ENCODE results near the gene GTPBP6. TPM values are rescaled to one million over a fixed set of nuclear protein-coding genes. Genes with fewer than 3 reads are reported as not detected.
A peak's percentile ranks its signal among the peaks of the same experiment; 100 is the strongest.
"Not testable (repeated sequence)": the region's sequence is repeated elsewhere in the genome, so short reads cannot be mapped to it uniquely, and the experiment has no call there.

Gene GTPBP6
- total RNA-seq, 1 experiment from 2014 or later: 72.4 TPM

DNA sequence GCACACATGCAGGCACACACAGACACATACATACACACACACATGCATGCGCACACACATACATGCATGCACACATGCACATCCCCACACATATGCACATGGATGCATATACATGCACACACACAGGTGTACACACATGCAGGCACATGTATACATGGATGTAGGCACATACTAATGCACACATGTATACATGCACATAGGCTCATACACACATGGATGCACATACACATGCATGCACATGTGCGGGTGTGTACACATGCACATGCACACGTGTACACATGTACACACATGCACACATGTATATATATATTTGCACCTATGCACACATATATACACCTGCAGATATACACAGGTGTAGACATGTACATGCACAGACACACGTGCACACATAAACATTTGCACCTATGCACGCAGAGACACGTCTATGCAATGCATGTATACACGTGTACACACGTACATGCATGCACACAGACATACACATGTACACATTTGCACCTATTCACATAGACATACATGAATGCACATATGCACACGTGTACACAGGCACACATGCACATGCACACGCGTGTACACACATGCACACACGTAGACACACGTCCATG lies 33.4 kb downstream of the GTPBP6 start:
- Histone ChIP-seq H3K9me3 (no peaks in the 10 kb centered on the region), H3K4me3 (ENCODE audit: low read depth, low read length) (no peak overlapping the region), H3K4me1 (peaks cover 12% of the 10 kb centered on the region; the same call in 1 of the 2 replicates), H3K36me3 (ENCODE audit: control insufficient read depth, insufficient read depth, low read length) (peaks cover 15% of the 10 kb centered on the region), H3K27me3 (replicated peaks; ENCODE audit: control insufficient read depth, insufficient read depth, low read length) (no peaks in the 10 kb centered on the region)
- no TSS peak for BruUV-seq (replicated peaks)
- Mint-ChIP-seq H3K4me3 (ENCODE audit: unreplicated experiment) (no peak overlapping the region), H3K9me3 (ENCODE audit: unreplicated experiment) (no peaks in the 10 kb centered on the region), H3K4me1 (ENCODE audit: low read depth, unreplicated experiment) (no peaks in the 10 kb centered on the region), H3K36me3 (ENCODE audit: insufficient read depth, unreplicated experiment) (peaks cover 49% of the 10 kb centered on the region), H3K27me3 (ENCODE audit: insufficient read depth, unreplicated experiment) (no peaks in the 10 kb centered on the region), H3K27ac (ENCODE audit: unreplicated experiment) (no peak overlapping the region)
- POLR2A ChIA-PET: no interaction called here
- TF ChIP-seq, protein P1, sequence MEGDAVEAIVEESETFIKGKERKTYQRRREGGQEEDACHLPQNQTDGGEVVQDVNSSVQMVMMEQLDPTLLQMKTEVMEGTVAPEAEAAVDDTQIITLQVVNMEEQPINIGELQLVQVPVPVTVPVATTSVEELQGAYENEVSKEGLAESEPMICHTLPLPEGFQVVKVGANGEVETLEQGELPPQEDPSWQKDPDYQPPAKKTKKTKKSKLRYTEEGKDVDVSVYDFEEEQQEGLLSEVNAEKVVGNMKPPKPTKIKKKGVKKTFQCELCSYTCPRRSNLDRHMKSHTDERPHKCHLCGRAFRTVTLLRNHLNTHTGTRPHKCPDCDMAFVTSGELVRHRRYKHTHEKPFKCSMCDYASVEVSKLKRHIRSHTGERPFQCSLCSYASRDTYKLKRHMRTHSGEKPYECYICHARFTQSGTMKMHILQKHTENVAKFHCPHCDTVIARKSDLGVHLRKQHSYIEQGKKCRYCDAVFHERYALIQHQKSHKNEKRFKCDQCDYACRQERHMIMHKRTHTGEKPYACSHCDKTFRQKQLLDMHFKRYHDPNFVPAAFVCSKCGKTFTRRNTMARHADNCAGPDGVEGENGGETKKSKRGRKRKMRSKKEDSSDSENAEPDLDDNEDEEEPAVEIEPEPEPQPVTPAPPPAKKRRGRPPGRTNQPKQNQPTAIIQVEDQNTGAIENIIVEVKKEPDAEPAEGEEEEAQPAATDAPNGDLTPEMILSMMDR (IDR thresholded peaks at IDR 0.05; ENCODE audit: insufficient read depth in 1 of 2, low read depth in 1 of 2, low read length in 1 of 2, severe bottlenecking in 1 of 2, unreplicated experiment in 1 of 2): no peak
- CTCF ChIA-PET: no interaction called here
- DNase-seq: no peak
- intact Hi-C loops (cut with micrococcal nuclease; ENCODE audit: unreplicated experiment): no loop called here

DNA sequence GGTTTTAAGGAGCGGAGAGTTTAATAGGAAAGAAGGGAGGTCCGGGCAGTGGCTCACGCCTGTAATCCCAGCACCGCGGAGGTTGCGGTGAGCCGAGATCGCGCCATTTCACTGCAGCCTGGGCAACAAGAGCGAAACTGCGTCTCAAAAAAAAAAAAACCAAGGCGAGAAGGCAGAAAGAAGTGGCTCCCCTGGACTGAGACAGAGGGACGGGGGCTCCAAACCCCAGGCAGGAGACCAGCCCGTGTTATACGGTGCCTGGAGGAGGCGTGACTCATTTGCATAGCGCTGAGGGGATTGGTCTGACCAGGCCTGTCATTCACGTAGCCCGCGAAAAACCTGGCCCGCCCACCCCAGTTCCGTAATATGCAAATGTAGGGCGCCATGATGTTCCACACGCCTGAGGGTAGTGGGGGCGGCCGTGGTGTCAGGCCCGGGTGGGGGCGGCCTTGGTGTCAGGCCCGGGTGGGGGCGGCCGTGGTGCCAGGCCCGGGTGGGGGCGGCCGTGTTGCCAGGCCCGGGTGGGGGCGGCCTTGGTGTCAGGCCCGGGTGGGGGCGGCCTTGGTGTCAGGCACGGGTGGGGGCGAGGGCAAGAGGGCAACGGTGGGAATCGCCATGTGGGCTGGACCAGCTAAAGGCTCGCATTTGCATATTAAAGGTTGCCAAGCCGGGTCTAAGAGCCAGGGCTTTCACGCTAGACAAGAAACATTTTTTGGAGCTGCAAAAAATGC lies 35.3 kb downstream of the GTPBP6 start:
- Histone ChIP-seq H3K4me3 (ENCODE audit: low read depth, low read length) (peak overlapping the region; percentile 57), H3K36me3 (ENCODE audit: control insufficient read depth, insufficient read depth, low read length) (peaks cover 11% of the 10 kb centered on the region), H3K9me3 (no peaks in the 10 kb centered on the region), H3K27me3 (replicated peaks; ENCODE audit: control insufficient read depth, insufficient read depth, low read length) (no peaks in the 10 kb centered on the region), H3K4me1 (peaks cover 19% of the 10 kb centered on the region; the same call in 1 of the 2 replicates)
- Mint-ChIP-seq H3K4me3 (ENCODE audit: unreplicated experiment) (peak overlapping the region; percentile 79), H3K36me3 (ENCODE audit: insufficient read depth, unreplicated experiment) (peaks cover 52% of the 10 kb centered on the region), H3K9me3 (ENCODE audit: unreplicated experiment) (no peaks in the 10 kb centered on the region), H3K27ac (ENCODE audit: unreplicated experiment) (peak overlapping the region; percentile 87), H3K4me1 (ENCODE audit: low read depth, unreplicated experiment) (peaks cover 14% of the 10 kb centered on the region), H3K27me3 (ENCODE audit: insufficient read depth, unreplicated experiment) (no peaks in the 10 kb centered on the region)
- DNase-seq: peak; percentile 92 to 95
- ChIA-PET POLR2A (no interaction called here), CTCF (no interaction called here)
- TF ChIP-seq, protein P1 (IDR thresholded peaks at IDR 0.05; ENCODE audit: insufficient read depth in 1 of 2, low read depth in 1 of 2, low read length in 1 of 2, severe bottlenecking in 1 of 2, unreplicated experiment in 1 of 2): no peak
- no TSS peak for BruUV-seq (replicated peaks)
- intact Hi-C loops (cut with micrococcal nuclease; ENCODE audit: unreplicated experiment): loop anchor here (1.0 kb wide), 1 partner anchor 34 kb away; no protein-coding TSS in a partner anchor

DNA sequence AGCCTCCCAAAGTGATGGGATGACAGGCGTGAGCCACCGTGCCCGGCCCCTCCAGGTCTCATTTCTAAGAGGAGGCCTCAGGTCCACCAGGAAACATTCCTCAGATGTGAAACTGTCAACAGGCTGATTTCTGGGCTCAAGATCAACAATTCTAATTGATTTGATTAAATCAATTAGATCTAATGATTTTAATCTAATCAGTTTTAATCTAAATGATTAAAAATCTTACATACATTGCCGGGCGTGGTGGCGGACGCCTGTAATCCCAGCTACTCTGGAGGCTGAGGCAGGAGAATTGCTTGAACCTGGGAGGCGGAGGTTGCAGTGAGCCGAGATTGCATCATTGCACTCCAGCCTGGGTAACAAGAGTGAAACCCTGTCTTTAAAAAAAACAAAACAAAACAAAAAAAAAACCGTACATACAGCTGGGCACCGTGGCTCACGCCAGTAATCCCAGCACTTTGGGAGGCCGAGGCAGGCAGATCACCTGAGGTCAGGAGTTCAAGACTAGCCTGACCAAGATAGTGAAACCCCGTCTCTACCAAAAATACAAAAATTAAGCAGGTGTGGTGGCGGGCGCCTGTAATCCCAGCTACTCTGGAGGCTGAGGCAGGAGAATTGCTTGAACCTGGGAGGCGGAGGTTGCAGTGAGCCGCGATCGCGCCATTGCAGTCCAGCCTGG lies 36.5 kb downstream of the GTPBP6 start:
- POLR2A ChIA-PET; DNase-seq; BruUV-seq (replicated peaks); H3K27me3 ChIP-seq (replicated peaks; ENCODE audit: control insufficient read depth, insufficient read depth, low read length); H3K4me3 ChIP-seq (ENCODE audit: low read depth, low read length); H3K9me3 ChIP-seq; H3K36me3 ChIP-seq (ENCODE audit: control insufficient read depth, insufficient read depth, low read length); CTCF ChIA-PET; H3K9me3 Mint-ChIP-seq (ENCODE audit: unreplicated experiment); H3K27me3 Mint-ChIP-seq (ENCODE audit: insufficient read depth, unreplicated experiment); H3K27ac Mint-ChIP-seq (ENCODE audit: unreplicated experiment); intact Hi-C loops (cut with micrococcal nuclease; ENCODE audit: unreplicated experiment): not testable (repeated sequence)
- Mint-ChIP-seq H3K4me3 (ENCODE audit: unreplicated experiment) (peak overlapping the region; percentile 53), H3K4me1 (ENCODE audit: low read depth, unreplicated experiment) (peaks cover 14% of the 10 kb centered on the region), H3K36me3 (ENCODE audit: insufficient read depth, unreplicated experiment) (peaks cover 48% of the 10 kb centered on the region)
- peaks cover 19% of the 10 kb centered on the region; the same call in 1 of the 2 replicates for H3K4me1 ChIP-seq

Data from Caco-2 (cell line).